GM12878 (cell line): ENCODE data around the gene TYRO3. TPM values are rescaled to one million over a fixed set of nuclear protein-coding genes. Genes with fewer than 3 reads are reported as not detected.

Experiments used
- ATAC-seq: fragments of 200-7000 bp; cut with Tn5 transposase; 3 replicates; pipeline ENCODE4 v1.9.1; 2020; ENCODE audit warnings: mild to moderate bottlenecking, moderate library complexity
- BruUV-seq: library from RNA; stranded (reverse); fragments of 400-500 nt; replicated peaks from 2 replicates; lab custom pipeline; 2021; lab: Mats Ljungman, UMichigan
- CTCF ChIA-PET: fragments of 300-600 bp; sonication (Branson Sonifier 250); formaldehyde crosslinking; extraction: SDS; loops from one replicate; lab custom pipeline; 2021; ENCODE audit warnings: inconsistent platforms; lab: Yijun Ruan, JAX
- POLR2A ChIA-PET: fragments of 350-600 bp; formaldehyde crosslinking; extraction: SDS; loops from one replicate; lab custom pipeline; 2021; ENCODE audit warnings: inconsistent platforms; lab: Charles Lee
- RAD21 ChIA-PET: fragments of 300-600 bp; sonication (Branson Sonifier 250); formaldehyde crosslinking; loops from one replicate; lab custom pipeline; 2023; ENCODE audit warnings: antibody characterized with exemption; ENCODE audit not compliant: unreplicated experiment; lab: Charles Lee
- SMC1A ChIA-PET: fragments of 300-600 bp; sonication (Branson Sonifier 250); formaldehyde crosslinking; loops from one replicate; lab custom pipeline; 2023; ENCODE audit not compliant: unreplicated experiment, uncharacterized antibody; lab: Charles Lee
- DNase-seq: peaks from one replicate; pipeline ENCODE4 v3.0.0-alpha.2; 2011; ENCODE audit warnings: low read depth, low spot score
- FAIRE-seq: peaks from 3 replicates; lab custom pipeline; 2011; peaks lifted over from hg19 to GRCh38; lab: Jason Lieb, UNC
- H2AFZ ChIP-seq: 2 replicates; pipeline ENCODE4 v1.6.0; 2011; ENCODE audit warnings: low read depth, low read length, control low read depth; ENCODE audit not compliant: control insufficient read depth
- H3K27ac ChIP-seq: 2 replicates; pipeline ENCODE4 v1.5.1; 2011; ENCODE audit warnings: control low read depth; ENCODE audit not compliant: control insufficient read depth, insufficient read depth
- H3K27me3 ChIP-seq, 2 experiments: replicated peaks in 1 of 2; 2 replicates each; pipeline versions ENCODE4 v1.6.0 to v1.6.1; 2011; ENCODE audit warnings: low read length in 1 of 2; ENCODE audit not compliant: control insufficient read depth in 2 of 2, insufficient read depth in 2 of 2
- H3K36me3 ChIP-seq, 2 experiments: 2 replicates each; pipeline ENCODE4 v1.5.1; 2011; ENCODE audit warnings: low read length in 1 of 2; ENCODE audit not compliant: control insufficient read depth in 2 of 2, insufficient read depth in 2 of 2
- H3K4me1 ChIP-seq: 2 replicates; pipeline ENCODE4 v1.6.1; 2011; ENCODE audit warnings: mild to moderate bottlenecking, low read length, moderate library complexity, mixed read lengths; ENCODE audit not compliant: control insufficient read depth, insufficient read depth
- H3K4me2 ChIP-seq: 2 replicates; pipeline ENCODE4 v1.6.0; 2011; ENCODE audit warnings: control low read depth; ENCODE audit not compliant: control insufficient read depth, insufficient read depth
- H3K4me3 ChIP-seq: fragments of 200-600 bp; sonication (generic); 2 replicates; pipeline ENCODE4 v1.5.1; 2016
- H3K79me2 ChIP-seq: 2 replicates; pipeline ENCODE4 v1.6.0; 2011; ENCODE audit warnings: low read length; ENCODE audit not compliant: control insufficient read depth, insufficient read depth
- H3K9ac ChIP-seq: 2 replicates; pipeline ENCODE4 v1.8.0; 2011; ENCODE audit warnings: low read length, control low read depth, mixed read lengths; ENCODE audit not compliant: control insufficient read depth, insufficient read depth
- H3K9me3 ChIP-seq: replicated peaks from 3 replicates; pipeline ENCODE4 v1.5.1; 2011; ENCODE audit warnings: mild to moderate bottlenecking, low read length; ENCODE audit not compliant: control insufficient read depth, insufficient read depth
- H4K20me1 ChIP-seq: 2 replicates; pipeline ENCODE4 v1.6.0; 2011; ENCODE audit not compliant: control insufficient read depth, insufficient read depth
- CBX5 ChIP-seq: sonication (generic); IDR thresholded peaks from 2 replicates; pipeline ENCODE4 v1.6.1; 2016; ENCODE audit warnings: low read depth, moderate library complexity, mild to moderate bottlenecking, inconsistent platforms
- CHD4 ChIP-seq: fragments of 200-600 bp; sonication (generic); IDR thresholded peaks from 2 replicates; pipeline ENCODE4 v1.6.1; 2016; ENCODE audit warnings: mild to moderate bottlenecking
- ETV6 ChIP-seq, 2 experiments: fragments of 450-650 bp in 1 of 2; IDR thresholded peaks in 1 of 2; conservative IDR thresholded peaks in 1 of 2; 2 replicates each; pipeline ENCODE4 v1.6.1; 2014; ENCODE audit warnings: antibody characterized with exemption in 1 of 2, borderline replicate concordance in 1 of 2, low read depth in 1 of 2, mild to moderate bottlenecking in 1 of 2, moderate library complexity in 1 of 2
- HDGF ChIP-seq: fragments of 450-650 bp; IDR thresholded peaks from 2 replicates; pipeline ENCODE4 v1.6.1; 2016; ENCODE audit warnings: antibody characterized with exemption
- NR2C1 ChIP-seq: fragments of 450-650 bp; IDR thresholded peaks from 2 replicates; pipeline ENCODE4 v1.6.1; 2017; ENCODE audit warnings: antibody characterized with exemption, mild to moderate bottlenecking, moderate library complexity
- SREBF1 ChIP-seq: IDR thresholded peaks from 2 replicates; pipeline ENCODE4 v1.6.1; 2012; ENCODE audit warnings: mild to moderate bottlenecking, low read length
- TCF12 ChIP-seq: IDR thresholded peaks from 2 replicates; pipeline ENCODE4 v1.6.1; 2011; ENCODE audit warnings: low read depth, mild to moderate bottlenecking, low read length
- WGBS: methylation state at CpG from one replicate; pipeline ENCODE4 v1.1.6; 2016; ENCODE audit warnings: low lambda C conversion rate; ENCODE audit not compliant: insufficient replicate concordance, insufficient coverage; ENCODE audit errors: missing lambda C conversion rate; 5-methylcytosine and 5-hydroxymethylcytosine counted together
- in situ Hi-C: fragments of 300-500 bp; cut with MboI; formaldehyde crosslinking; loops from 9 replicates; pipeline ENCODE4 v1.14.3; 2018; ENCODE audit warnings: mixed read lengths
- intact Hi-C: fragments of 100-400 bp; cut with micrococcal nuclease; formaldehyde crosslinking; loops from one replicate; pipeline ENCODE4 v1.14.2; 2022; ENCODE audit not compliant: unreplicated experiment
- polyA plus RNA-seq, 11 experiments: library from polyadenylated mRNA; depleted of rRNA in 4 of 11; unstranded in 6 of 11; stranded (reverse) in 5 of 11; fragments of >200 nt; fragmentation: Nextera tagmentation in 4 of 11; fragmentation: Illumina TruSeq in 1 of 11; extraction: Ambion mirVana in 4 of 11; extraction: Trizol in 1 of 11; gene quantifications; 1 replicate in 1 of 11; 2 replicates in 10 of 11; pipeline versions ENCODE4 v1.2.1 to v1.2.3, GENCODE V29; 2011 to 2016; ENCODE audit warnings: inconsistent platforms in 2 of 11, missing spikeins in 2 of 11, low read depth in 1 of 11
- total RNA-seq, 4 experiments: library from RNA; depleted of rRNA in 3 of 4; stranded (reverse); fragments of >200 nt in 3 of 4; fragmentation: Illumina TruSeq in 1 of 4; extraction: Trizol in 1 of 4; gene quantifications; 2 replicates each; pipeline versions ENCODE4 v1.2.1 to v1.2.3, GENCODE V29; 2013 to 2021
- TF ChIP-seq, protein P1 (sequence below): IDR thresholded peaks from 2 replicates; pipeline ENCODE4 v1.6.1; 2012; ENCODE audit warnings: mild to moderate bottlenecking, low read depth, low read length

The TYRO3 gene
- total and polyA plus RNA-seq, 10 of the 15 experiments (the other 5 are each of a cell fraction or from before 2014, with no cell fraction given), result 0.06 to 0.28 (median 0.13) TPM; not detected in 4

DNA sequence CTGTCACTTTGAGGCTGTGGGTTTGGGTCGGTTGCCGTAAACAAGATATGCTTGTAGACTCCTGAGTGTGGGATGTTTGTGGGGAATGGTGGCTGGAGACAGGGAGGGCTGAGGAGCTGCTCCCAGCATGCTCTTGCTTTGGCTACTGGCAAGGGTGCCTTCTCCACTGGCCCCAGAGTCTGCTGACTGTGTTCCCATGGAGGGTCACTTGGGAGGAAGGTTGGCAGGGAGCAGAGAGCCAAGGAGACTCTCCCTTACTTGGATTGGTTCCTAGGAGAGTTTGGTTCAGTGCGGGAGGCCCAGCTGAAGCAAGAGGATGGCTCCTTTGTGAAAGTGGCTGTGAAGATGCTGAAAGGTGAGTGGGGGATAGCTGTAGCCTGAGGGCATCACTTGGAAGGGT lies 11.8 kb downstream of the TYRO3 start:
- TF ChIP-seq NR2C1 (no peak), CHD4 (no peak), CBX5 (no peak), TCF12 (no peak), ETV6 (conservative IDR thresholded peaks at IDR 0.05 in 1 of 2, IDR thresholded peaks at IDR 0.05 in 1 of 2; ENCODE audit: borderline replicate concordance in 1 of 2, low read depth in 1 of 2) (no peak), SREBF1 (no peak), HDGF (no peak)
- TF ChIP-seq, protein P1, sequence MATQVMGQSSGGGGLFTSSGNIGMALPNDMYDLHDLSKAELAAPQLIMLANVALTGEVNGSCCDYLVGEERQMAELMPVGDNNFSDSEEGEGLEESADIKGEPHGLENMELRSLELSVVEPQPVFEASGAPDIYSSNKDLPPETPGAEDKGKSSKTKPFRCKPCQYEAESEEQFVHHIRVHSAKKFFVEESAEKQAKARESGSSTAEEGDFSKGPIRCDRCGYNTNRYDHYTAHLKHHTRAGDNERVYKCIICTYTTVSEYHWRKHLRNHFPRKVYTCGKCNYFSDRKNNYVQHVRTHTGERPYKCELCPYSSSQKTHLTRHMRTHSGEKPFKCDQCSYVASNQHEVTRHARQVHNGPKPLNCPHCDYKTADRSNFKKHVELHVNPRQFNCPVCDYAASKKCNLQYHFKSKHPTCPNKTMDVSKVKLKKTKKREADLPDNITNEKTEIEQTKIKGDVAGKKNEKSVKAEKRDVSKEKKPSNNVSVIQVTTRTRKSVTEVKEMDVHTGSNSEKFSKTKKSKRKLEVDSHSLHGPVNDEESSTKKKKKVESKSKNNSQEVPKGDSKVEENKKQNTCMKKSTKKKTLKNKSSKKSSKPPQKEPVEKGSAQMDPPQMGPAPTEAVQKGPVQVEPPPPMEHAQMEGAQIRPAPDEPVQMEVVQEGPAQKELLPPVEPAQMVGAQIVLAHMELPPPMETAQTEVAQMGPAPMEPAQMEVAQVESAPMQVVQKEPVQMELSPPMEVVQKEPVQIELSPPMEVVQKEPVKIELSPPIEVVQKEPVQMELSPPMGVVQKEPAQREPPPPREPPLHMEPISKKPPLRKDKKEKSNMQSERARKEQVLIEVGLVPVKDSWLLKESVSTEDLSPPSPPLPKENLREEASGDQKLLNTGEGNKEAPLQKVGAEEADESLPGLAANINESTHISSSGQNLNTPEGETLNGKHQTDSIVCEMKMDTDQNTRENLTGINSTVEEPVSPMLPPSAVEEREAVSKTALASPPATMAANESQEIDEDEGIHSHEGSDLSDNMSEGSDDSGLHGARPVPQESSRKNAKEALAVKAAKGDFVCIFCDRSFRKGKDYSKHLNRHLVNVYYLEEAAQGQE, result no peak
- TF ChIP-seq, all 136 proteins: peak for 0
- Histone ChIP-seq H3K36me3 (no peaks in the 10 kb centered on the region), H3K9ac (no peak overlapping the region), H2AFZ (no peak overlapping the region), H3K4me2 (no peak overlapping the region), H4K20me1 (no peaks in the 10 kb centered on the region), H3K79me2 (no peaks in the 10 kb centered on the region), H3K4me1 (no peaks in the 10 kb centered on the region), H3K9me3 (no peaks in the 10 kb centered on the region), H3K27ac (no peak overlapping the region), H3K27me3 (peaks cover 0 to 1% of the 10 kb centered on the region in 2 experiments; a peak in 1 of 4 replicates), H3K4me3 (no peak overlapping the region)
- ATAC-seq, result no peak
- no TSS peak for BruUV-seq
- 54% methylated on average over 3 of the region's 3 CpGs for WGBS
- no peak for DNase-seq
- in situ Hi-C loops, result no loop called here
- intact Hi-C loops, result no loop called here
- ChIA-PET SMC1A (interaction anchor here (0.6 kb wide), 1 partner anchor 83 kb away, joined by 3 read pairs; no protein-coding TSS in a partner anchor), RAD21 (no interaction called here), POLR2A (no interaction called here), CTCF (interaction anchor here (0.6 to 0.7 kb wide), 2 partner anchors 10 to 1533 kb away, joined by 3 read pairs; no protein-coding TSS in a partner anchor)
- no peak for FAIRE-seq
